IMR-90 (cell line): ENCODE results near the gene PLXNA4. TPM values are rescaled to one million over a fixed set of nuclear protein-coding genes. Genes with fewer than 3 reads are reported as not detected.

ENCODE experiments used
- ATAC-seq: fragments of 200-7000 bp; cut with Tn5 transposase; 2 replicates; pipeline ENCODE4 v1.9.1; 2020; ENCODE audit warnings: low read depth, mild to moderate bottlenecking, moderate library complexity
- BruUV-seq: library from RNA; stranded (reverse); fragments of 400-500 nt; replicated peaks from 2 replicates; lab custom pipeline; 2021; lab: Mats Ljungman, UMichigan
- CTCF ChIA-PET: fragments of 300-600 bp; formaldehyde crosslinking; extraction: SDS; loops from one replicate; lab custom pipeline; 2021; ENCODE audit warnings: antibody characterized with exemption; lab: Yijun Ruan, JAX
- POLR2A ChIA-PET: fragments of 300-600 bp; sonication (Branson Sonifier 250); formaldehyde crosslinking; loops from one replicate; lab custom pipeline; 2022; ENCODE audit warnings: antibody characterized with exemption; ENCODE audit not compliant: unreplicated experiment; lab: Charles Lee
- DNase-seq: peaks from one replicate; pipeline ENCODE4 v3.0.0; 2013
- H2AFZ ChIP-seq: replicated peaks from 2 replicates; pipeline ENCODE3; 2013; ENCODE audit warnings: low read length, mild to moderate bottlenecking; ENCODE audit not compliant: poor library complexity
- H2AK5ac ChIP-seq: 2 replicates; pipeline ENCODE4 v1.6.1; 2013; ENCODE audit warnings: low read depth, low read length, inconsistent platforms
- H2AK9ac ChIP-seq: replicated peaks from 2 replicates; pipeline ENCODE3; 2013; ENCODE audit warnings: mild to moderate bottlenecking, low read depth, low read length, moderate library complexity; ENCODE audit not compliant: poor library complexity
- H2BK120ac ChIP-seq: 2 replicates; pipeline ENCODE4 v1.6.1; 2013; ENCODE audit warnings: low read depth, low read length, inconsistent platforms
- H2BK15ac ChIP-seq: 3 replicates; pipeline ENCODE4 v1.6.1; 2013; ENCODE audit warnings: low read depth, low read length, inconsistent platforms
- H2BK20ac ChIP-seq: 2 replicates; pipeline ENCODE4 v1.6.1; 2013; ENCODE audit warnings: low read depth, mild to moderate bottlenecking, inconsistent platforms, low read length, moderate library complexity
- H2BK5ac ChIP-seq: 2 replicates; pipeline ENCODE4 v1.6.1; 2013; ENCODE audit warnings: mild to moderate bottlenecking, low read depth, low read length, inconsistent platforms; ENCODE audit not compliant: poor library complexity, severe bottlenecking
- H3K14ac ChIP-seq: replicated peaks from 2 replicates; pipeline ENCODE4 v1.6.1; 2013; ENCODE audit warnings: low read depth, low read length, inconsistent platforms
- H3K18ac ChIP-seq: 2 replicates; pipeline ENCODE4 v1.6.1; 2013; ENCODE audit warnings: low read depth, low read length, control low read depth
- H3K23ac ChIP-seq: 2 replicates; pipeline ENCODE4 v1.6.1; 2013; ENCODE audit warnings: low read depth, low read length, inconsistent platforms
- H3K27ac ChIP-seq: 2 replicates; pipeline ENCODE4 v1.5.1; 2013; ENCODE audit warnings: mild to moderate bottlenecking, control low read depth, low read length; ENCODE audit not compliant: insufficient read depth
- H3K27me3 ChIP-seq: 2 replicates; pipeline ENCODE4 v1.6.1; 2013; ENCODE audit warnings: low read length; ENCODE audit not compliant: control insufficient read depth, insufficient read depth
- H3K36me3 ChIP-seq: 2 replicates; pipeline ENCODE4 v1.6.1; 2013; ENCODE audit warnings: low read length, mixed read lengths; ENCODE audit not compliant: control insufficient read depth, insufficient read depth
- H3K4ac ChIP-seq: 2 replicates; pipeline ENCODE4 v1.6.1; 2013; ENCODE audit warnings: low read depth, low read length, inconsistent platforms
- H3K4me1 ChIP-seq: 2 replicates; pipeline ENCODE4 v1.6.1; 2013; ENCODE audit warnings: low read length, mixed read lengths; ENCODE audit not compliant: control insufficient read depth, insufficient read depth
- H3K4me2 ChIP-seq: 2 replicates; pipeline ENCODE4 v1.6.1; 2013; ENCODE audit warnings: low read depth, mild to moderate bottlenecking, control low read depth, low read length, moderate library complexity
- H3K4me3 ChIP-seq: 2 replicates; pipeline ENCODE4 v1.5.1; 2013; ENCODE audit warnings: low read depth, mild to moderate bottlenecking, control low read depth, low read length, moderate library complexity; ENCODE audit not compliant: insufficient read depth
- H3K56ac ChIP-seq: 2 replicates; pipeline ENCODE4 v1.6.1; 2013; ENCODE audit warnings: low read length, inconsistent platforms; ENCODE audit not compliant: insufficient read depth; ENCODE audit errors: extremely low read depth
- H3K79me1 ChIP-seq, 2 experiments: 2 replicates each; pipeline ENCODE4 v1.6.1; 2013; ENCODE audit warnings: low read length in 2 of 2, inconsistent platforms in 1 of 2, low read depth in 1 of 2
- H3K9ac ChIP-seq: 2 replicates; pipeline ENCODE4 v1.6.1; 2013; ENCODE audit warnings: low read depth, low read length, control low read depth
- H3K9me1 ChIP-seq: 2 replicates; pipeline ENCODE4 v1.6.1; 2013; ENCODE audit warnings: low read length, inconsistent platforms; ENCODE audit not compliant: insufficient read depth
- H3K9me3 ChIP-seq: 2 replicates; pipeline ENCODE4 v1.6.1; 2013; ENCODE audit warnings: low read length; ENCODE audit not compliant: control insufficient read depth, insufficient read depth
- H4K20me1 ChIP-seq: 2 replicates; pipeline ENCODE4 v1.6.1; 2013; ENCODE audit warnings: low read length, inconsistent platforms; ENCODE audit not compliant: insufficient read depth
- H4K5ac ChIP-seq: 2 replicates; pipeline ENCODE4 v1.6.1; 2013; ENCODE audit warnings: mild to moderate bottlenecking, low read depth, low read length, control low read depth
- H4K8ac ChIP-seq, 2 experiments: 2 replicates each; pipeline ENCODE4 v1.6.1; 2013; ENCODE audit warnings: low read depth in 2 of 2, low read length in 2 of 2, control low read depth in 1 of 2, inconsistent platforms in 1 of 2
- H4K91ac ChIP-seq: 2 replicates; pipeline ENCODE4 v1.6.1; 2013; ENCODE audit warnings: low read depth, low read length, inconsistent platforms; ENCODE audit not compliant: insufficient read depth
- BHLHE40 ChIP-seq: fragments of 150-350 bp; IDR thresholded peaks from 2 replicates; pipeline ENCODE4 v1.6.1; 2016; ENCODE audit warnings: mild to moderate bottlenecking, low read depth, low read length
- CEBPB ChIP-seq: IDR thresholded peaks from 2 replicates; pipeline ENCODE4 v1.6.1; 2012; ENCODE audit warnings: low read depth, low read length, improper control_type of control experiment
- CHD1 ChIP-seq: IDR thresholded peaks from 2 replicates; pipeline ENCODE4 v1.6.1; 2012; ENCODE audit warnings: low read depth, low read length, improper control_type of control experiment
- CTCF ChIP-seq: conservative IDR thresholded peaks from 2 replicates; pipeline ENCODE4 v1.5.1; 2012; ENCODE audit warnings: mild to moderate bottlenecking, low read depth, low read length, improper control_type of control experiment
- ELK1 ChIP-seq: fragments of 150-350 bp; IDR thresholded peaks from 2 replicates; pipeline ENCODE4 v1.6.1; 2016; ENCODE audit warnings: low read depth, mild to moderate bottlenecking, low read length, moderate library complexity, borderline replicate concordance
- FOS ChIP-seq: fragments of 150-350 bp; IDR thresholded peaks from 2 replicates; pipeline ENCODE4 v1.6.1; 2016; ENCODE audit warnings: low read depth, low read length
- MAFK ChIP-seq: IDR thresholded peaks from 2 replicates; pipeline ENCODE4 v1.6.1; 2012; ENCODE audit warnings: low read depth, low read length, improper control_type of control experiment
- MAZ ChIP-seq: IDR thresholded peaks from 2 replicates; pipeline ENCODE4 v1.6.1; 2012; ENCODE audit warnings: low read depth, mild to moderate bottlenecking, low read length, improper control_type of control experiment, moderate library complexity, borderline replicate concordance
- MXI1 ChIP-seq: IDR thresholded peaks from 2 replicates; pipeline ENCODE4 v1.6.1; 2012; ENCODE audit warnings: low read depth, mild to moderate bottlenecking, low read length, moderate library complexity, borderline replicate concordance
- NFE2L2 ChIP-seq: fragments of 150-350 bp; IDR thresholded peaks from 2 replicates; pipeline ENCODE4 v1.6.1; 2016; ENCODE audit warnings: low read depth, mild to moderate bottlenecking, low read length
- POLR2A ChIP-seq: IDR thresholded peaks from 2 replicates; pipeline ENCODE4 v1.6.1; 2012; ENCODE audit warnings: mild to moderate bottlenecking, low read depth, low read length
- RAD21 ChIP-seq: IDR thresholded peaks from 2 replicates; pipeline ENCODE4 v1.6.1; 2012; ENCODE audit warnings: low read length, improper control_type of control experiment
- RCOR1 ChIP-seq: IDR thresholded peaks from 2 replicates; pipeline ENCODE4 v1.6.1; 2012; ENCODE audit warnings: mild to moderate bottlenecking, low read length, improper control_type of control experiment; ENCODE audit not compliant: insufficient replicate concordance
- RFX5 ChIP-seq: IDR thresholded peaks from 2 replicates; pipeline ENCODE4 v1.8.0; 2012; ENCODE audit warnings: low read depth, mild to moderate bottlenecking, low read length, moderate library complexity
- SMC3 ChIP-seq: fragments of 150-350 bp; IDR thresholded peaks from 2 replicates; pipeline ENCODE4 v1.6.1; 2016; ENCODE audit warnings: low read depth, mild to moderate bottlenecking, antibody characterized with exemption, low read length, moderate library complexity
- USF2 ChIP-seq: fragments of 150-350 bp; IDR thresholded peaks from 2 replicates; pipeline ENCODE4 v1.6.1; 2017; ENCODE audit warnings: mild to moderate bottlenecking, antibody characterized with exemption, low read length, low read depth
- WGBS, 2 experiments: methylation state at CpG; one replicate each; pipeline versions ENCODE4 v1.1.5 to v1.1.7; 2013; ENCODE audit warnings: missing lambda C conversion rate in 2 of 2; ENCODE audit not compliant: insufficient read length in 1 of 2; ENCODE audit errors: extremely low coverage in 2 of 2; 5-methylcytosine and 5-hydroxymethylcytosine counted together
- dilution Hi-C: fragments of 300-500 bp; cut with HindIII; formaldehyde crosslinking; loops from one replicate; pipeline ENCODE4 v1.14.3; 2018; ENCODE audit warnings: low sequenced_read_pairs; ENCODE audit not compliant: unreplicated experiment
- in situ Hi-C: fragments of 300-500 bp; cut with MboI; formaldehyde crosslinking; loops from 3 replicates; pipeline ENCODE4 v1.14.3; 2019; ENCODE audit warnings: low sequenced_read_pairs, inconsistent platforms, mixed read lengths
- intact Hi-C: fragments of 100-400 bp; cut with micrococcal nuclease; formaldehyde crosslinking; loops from 2 replicates; pipeline ENCODE4 v1.10.0; 2022
- polyA plus RNA-seq, 3 experiments: library from polyadenylated mRNA; depleted of rRNA; stranded (reverse); fragments of >200 nt; gene quantifications; 2 replicates each; pipeline ENCODE4 v1.2.3, GENCODE V29; 2012; ENCODE audit warnings: low replicate concordance in 1 of 3
- total RNA-seq: library from RNA; depleted of rRNA; stranded (reverse); fragments of >200 nt; gene quantifications from 2 replicates; pipeline ENCODE4 v1.2.3, GENCODE V29; 2012

The PLXNA4 gene
- total and polyA plus RNA-seq, 2 of the 4 experiments (the other 2 are of a cell fraction): under 0.01 TPM

- Histone ChIP-seq H3K27me3 (no peaks in the 10 kb centered on the region), H3K9me3 (no peaks in the 10 kb centered on the region), H2BK120ac (no peak overlapping the region), H3K56ac (no peak overlapping the region), H3K4me3 (no peak overlapping the region), H4K91ac (no peak overlapping the region), H4K5ac (no peak overlapping the region), H2BK5ac (no peak overlapping the region), H3K18ac (no peak overlapping the region), H2AK9ac (no peak overlapping the region), H3K36me3 (no peaks in the 10 kb centered on the region), H3K9me1 (no peaks in the 10 kb centered on the region), H3K4ac (no peak overlapping the region), H3K4me2 (no peak overlapping the region), H3K27ac (no peak overlapping the region), H2AK5ac (no peak overlapping the region), H2BK15ac (no peak overlapping the region), H3K9ac (no peak overlapping the region), H3K23ac (no peak overlapping the region), H3K79me1 (no peaks in the 10 kb centered on the region), H3K4me1 (no peaks in the 10 kb centered on the region), H2BK20ac (no peak overlapping the region), H3K14ac (no peak overlapping the region), H4K20me1 (no peaks in the 10 kb centered on the region), H2AFZ (no peak overlapping the region), H4K8ac (no peak overlapping the region)
- no TSS peak for BruUV-seq
- dilution Hi-C loops: no loop called here
- ChIA-PET CTCF (no interaction called here), POLR2A (no interaction called here)
- DNase-seq (no peak), ATAC-seq (no peak)
- TF ChIP-seq FOS (no peak), MAZ (no peak), RAD21 (no peak), CEBPB (no peak), SMC3 (no peak), BHLHE40 (no peak), NFE2L2 (no peak), CHD1 (no peak), MXI1 (no peak), ELK1 (no peak), POLR2A (no peak), RFX5 (no peak), CTCF (no peak), MAFK (no peak), USF2 (no peak), RCOR1 (no peak)
- intact Hi-C loops: loop anchor here (5.0 kb wide), 1 partner anchor 1141 kb away; no protein-coding TSS in a partner anchor
- WGBS, 2 experiments: 21 to 75% methylated on average over 2 of the region's 2 CpGs
- in situ Hi-C loops: no loop called here
These were observed 14.5 kb downstream of the PLXNA4 start for GRCh38 chr7:132561763-132562162.
